Endothelial cell of umbilical vein (primary cell): ENCODE results near the gene CTSZ. TPM values are rescaled to one million over a fixed set of nuclear protein-coding genes. Genes with fewer than 3 reads are reported as not detected.

Experiments
- BruUV-seq: library from RNA; stranded (reverse); fragments of 400-500 nt; replicated peaks from 2 replicates; lab custom pipeline; 2021; lab: Mats Ljungman, UMichigan
- CTCF ChIA-PET: fragments of 300-600, 350-600 bp; sonication (Branson Sonifier 250); formaldehyde crosslinking; loops from one replicate; lab custom pipeline; 2021; ENCODE audit warnings: antibody characterized with exemption, inconsistent platforms; lab: Charles Lee
- POLR2A ChIA-PET: fragments of 300-600, 350-600 bp; sonication (Branson Sonifier 250); formaldehyde crosslinking; loops from one replicate; lab custom pipeline; 2021; ENCODE audit warnings: antibody characterized with exemption, inconsistent platforms; lab: Charles Lee
- DNase-seq: peaks from one replicate; pipeline ENCODE4 v3.0.0-alpha.2; 2011; ENCODE audit warnings: low read depth, low spot score
- FAIRE-seq: peaks from 2 replicates; lab custom pipeline; 2011; peaks lifted over from hg19 to GRCh38; lab: Jason Lieb, UNC
- H2AFZ ChIP-seq: 2 replicates; pipeline ENCODE4 v1.6.0; 2012; ENCODE audit warnings: low read depth, low read length, control low read depth, inconsistent platforms
- H3K27ac ChIP-seq: 2 replicates; pipeline ENCODE4 v1.5.1; 2011; ENCODE audit warnings: low read depth, mild to moderate bottlenecking, control low read depth, low read length, moderate library complexity; ENCODE audit not compliant: insufficient read depth
- H3K27me3 ChIP-seq, 2 experiments: 2 replicates each; pipeline versions ENCODE4 v1.6.0 to v1.6.1; 2011; ENCODE audit warnings: low read length in 2 of 2, mixed read lengths in 1 of 2; ENCODE audit not compliant: control insufficient read depth in 2 of 2, insufficient read depth in 2 of 2
- H3K36me3 ChIP-seq, 2 experiments: 2 replicates in 1 of 2; 3 replicates in 1 of 2; pipeline ENCODE4 v1.5.1; 2011; ENCODE audit warnings: low read length in 2 of 2, mild to moderate bottlenecking in 1 of 2, moderate library complexity in 1 of 2; ENCODE audit not compliant: control insufficient read depth in 2 of 2, insufficient read depth in 2 of 2; ENCODE audit errors: extremely low read depth in 1 of 2
- H3K4me1 ChIP-seq: 3 replicates; pipeline ENCODE4 v1.5.1; 2011; ENCODE audit warnings: mild to moderate bottlenecking, low read length; ENCODE audit not compliant: control insufficient read depth, insufficient read depth; ENCODE audit errors: extremely low read depth
- H3K4me2 ChIP-seq: 2 replicates; pipeline ENCODE4 v1.6.1; 2011; ENCODE audit warnings: low read length, control low read depth, mixed read lengths; ENCODE audit not compliant: insufficient read depth
- H3K4me3 ChIP-seq, 3 experiments: fragments of 200-600 bp in 1 of 3; sonication (generic), shearing (Covaris generic) in 1 of 3; replicated peaks in 1 of 3; 2 replicates each; pipeline ENCODE4 v1.5.1; 2011 to 2016; ENCODE audit warnings: control low read depth in 3 of 3, low read length in 3 of 3, mild to moderate bottlenecking in 2 of 3, inconsistent platforms in 1 of 3, low read depth in 1 of 3, moderate library complexity in 1 of 3; ENCODE audit not compliant: insufficient read depth in 1 of 3
- H3K79me2 ChIP-seq: 2 replicates; pipeline ENCODE4 v1.6.0; 2012; ENCODE audit warnings: low read length, inconsistent platforms; ENCODE audit not compliant: control insufficient read depth, insufficient read depth
- H3K9ac ChIP-seq: replicated peaks from 2 replicates; pipeline ENCODE3; 2011; ENCODE audit warnings: low read length, control low read depth; ENCODE audit not compliant: insufficient read depth; ENCODE audit errors: extremely low read depth
- H3K9me1 ChIP-seq: replicated peaks from 3 replicates; pipeline ENCODE4 v1.6.0; 2011; ENCODE audit warnings: mild to moderate bottlenecking, low read length; ENCODE audit not compliant: control insufficient read depth, insufficient read depth; ENCODE audit errors: extremely low read depth
- H3K9me3 ChIP-seq: replicated peaks from 2 replicates; pipeline ENCODE4 v1.5.1; 2012; ENCODE audit warnings: low read length, inconsistent platforms; ENCODE audit not compliant: control insufficient read depth, insufficient read depth
- H4K20me1 ChIP-seq: replicated peaks from 2 replicates; pipeline ENCODE3; 2011; ENCODE audit warnings: mild to moderate bottlenecking, low read length; ENCODE audit not compliant: control insufficient read depth, insufficient read depth; ENCODE audit errors: extremely low read depth
- EZH2 ChIP-seq: IDR thresholded peaks from 2 replicates; pipeline ENCODE4 v1.6.1; 2012; ENCODE audit warnings: borderline replicate concordance, low read depth, mild to moderate bottlenecking, moderate library complexity, low read length, inconsistent platforms; ENCODE audit not compliant: severe bottlenecking
- FOS ChIP-seq: IDR thresholded peaks from 2 replicates; pipeline ENCODE4 v1.6.1; 2011; ENCODE audit warnings: mild to moderate bottlenecking, low read length, moderate library complexity, borderline replicate concordance; ENCODE audit not compliant: insufficient read depth
- GATA2 ChIP-seq: IDR thresholded peaks from 2 replicates; pipeline ENCODE4 v1.7.0; 2011; ENCODE audit warnings: low read depth, mild to moderate bottlenecking, moderate library complexity, mixed read lengths, low read length; ENCODE audit not compliant: insufficient read length, insufficient read depth
- JUN ChIP-seq: IDR thresholded peaks from 2 replicates; pipeline ENCODE4 v1.6.1; 2011; ENCODE audit warnings: borderline replicate concordance, low read depth; ENCODE audit not compliant: insufficient read length, insufficient read depth
- MAX ChIP-seq: IDR thresholded peaks from 2 replicates; pipeline ENCODE4 v1.6.1; 2011; ENCODE audit not compliant: insufficient read depth, insufficient read length
- MYC ChIP-seq: IDR thresholded peaks from one replicate; pipeline ENCODE4 v1.6.1; 2011; ENCODE audit warnings: mild to moderate bottlenecking, low read depth, low read length
- POLR2A ChIP-seq: IDR thresholded peaks from 2 replicates; pipeline ENCODE4 v1.6.1; 2012; ENCODE audit warnings: low read depth, mild to moderate bottlenecking, control low read depth, low read length
- POLR2AphosphoS5 ChIP-seq: IDR thresholded peaks from 2 replicates; pipeline ENCODE4 v1.6.1; 2012; ENCODE audit warnings: low read depth, mild to moderate bottlenecking, control low read depth, low read length, moderate library complexity; ENCODE audit not compliant: insufficient read depth
- dilution Hi-C: fragments of 300-500 bp; cut with MboI; formaldehyde crosslinking; loops from one replicate; pipeline ENCODE4 v1.15.0; 2019; ENCODE audit warnings: low sequenced_read_pairs; ENCODE audit not compliant: extremely low pct_ligation_motif_present
- intact Hi-C: fragments of 100-400 bp; cut with micrococcal nuclease; formaldehyde crosslinking; loops from one replicate; pipeline ENCODE4 v1.10.0; 2022
- polyA plus RNA-seq, 4 experiments: library from polyadenylated mRNA; depleted of rRNA in 3 of 4; stranded (reverse) in 3 of 4; unstranded in 1 of 4; fragments of >200 nt; gene quantifications; 2 replicates each; pipeline versions ENCODE4 v1.2.1 to v1.2.3, GENCODE V29; 2011 to 2012; ENCODE audit warnings: missing spikeins in 1 of 4
- total RNA-seq: library from RNA; stranded (reverse); gene quantifications from 2 replicates; pipeline ENCODE4 v1.2.3, GENCODE V29; 2021
- TF ChIP-seq, protein P1 (sequence below), 2 donors: IDR thresholded peaks; 1 replicate in 1 of 2; 2 replicates in 1 of 2; pipeline ENCODE4 v1.5.1; 2011; ENCODE audit warnings: low read length in 2 of 2, mild to moderate bottlenecking in 2 of 2, moderate library complexity in 2 of 2, control low read depth in 1 of 2, inconsistent platforms in 1 of 2, low read depth in 1 of 2; ENCODE audit not compliant: insufficient read depth in 1 of 2; ENCODE audit errors: extremely low read depth in 1 of 2

CTSZ gene
- total and polyA plus RNA-seq, 2 donors (not counting 3 experiments of a cell fraction or from before 2014, with no cell fraction given): 304 to 387 TPM

DNA sequence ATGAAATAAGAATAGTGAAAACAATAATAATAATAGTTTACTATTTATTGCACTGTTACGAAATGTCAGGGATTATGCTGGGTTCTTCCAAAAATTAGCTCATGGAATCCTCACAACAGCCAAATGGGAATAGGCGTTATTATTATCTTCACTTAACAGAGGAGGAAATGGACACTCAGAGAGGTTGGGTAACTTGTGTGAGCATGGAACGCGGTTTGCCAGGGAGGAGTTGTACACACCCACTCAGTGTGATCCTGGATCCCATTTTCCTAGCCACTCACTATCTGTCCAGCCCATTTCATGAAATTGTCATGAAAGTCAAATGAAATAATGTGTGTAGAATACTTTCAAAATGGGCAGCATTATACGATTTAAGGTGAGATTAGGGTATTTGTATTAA is 21.4 kb downstream of the CTSZ start:
- Histone ChIP-seq H3K9me1 (no peaks in the 10 kb centered on the region), H3K4me1 (peaks cover 3% of the 10 kb centered on the region), H3K27me3 (no peaks in the 10 kb centered on the region), H3K36me3 (peaks cover 16 to 28% of the 10 kb centered on the region in 2 experiments), H3K4me3 (no peak overlapping the region), H4K20me1 (no peaks in the 10 kb centered on the region), H3K9me3 (no peaks in the 10 kb centered on the region), H3K9ac (no peak overlapping the region), H2AFZ (no peak overlapping the region), H3K27ac (no peak overlapping the region), H3K4me2 (no peak overlapping the region), H3K79me2 (peaks cover 46% of the 10 kb centered on the region)
- FAIRE-seq: no peak
- DNase-seq: no peak
- dilution Hi-C loops (no loop called here), intact Hi-C loops (loop anchor here (10.0 kb wide), 1 partner anchor 239 kb away; no protein-coding TSS in a partner anchor)
- TF ChIP-seq JUN (no peak), FOS (no peak), EZH2 (no peak), POLR2AphosphoS5 (no peak), POLR2A (no peak), GATA2 (no peak), MYC (no peak), MAX (no peak)
- TF ChIP-seq, protein P1, sequence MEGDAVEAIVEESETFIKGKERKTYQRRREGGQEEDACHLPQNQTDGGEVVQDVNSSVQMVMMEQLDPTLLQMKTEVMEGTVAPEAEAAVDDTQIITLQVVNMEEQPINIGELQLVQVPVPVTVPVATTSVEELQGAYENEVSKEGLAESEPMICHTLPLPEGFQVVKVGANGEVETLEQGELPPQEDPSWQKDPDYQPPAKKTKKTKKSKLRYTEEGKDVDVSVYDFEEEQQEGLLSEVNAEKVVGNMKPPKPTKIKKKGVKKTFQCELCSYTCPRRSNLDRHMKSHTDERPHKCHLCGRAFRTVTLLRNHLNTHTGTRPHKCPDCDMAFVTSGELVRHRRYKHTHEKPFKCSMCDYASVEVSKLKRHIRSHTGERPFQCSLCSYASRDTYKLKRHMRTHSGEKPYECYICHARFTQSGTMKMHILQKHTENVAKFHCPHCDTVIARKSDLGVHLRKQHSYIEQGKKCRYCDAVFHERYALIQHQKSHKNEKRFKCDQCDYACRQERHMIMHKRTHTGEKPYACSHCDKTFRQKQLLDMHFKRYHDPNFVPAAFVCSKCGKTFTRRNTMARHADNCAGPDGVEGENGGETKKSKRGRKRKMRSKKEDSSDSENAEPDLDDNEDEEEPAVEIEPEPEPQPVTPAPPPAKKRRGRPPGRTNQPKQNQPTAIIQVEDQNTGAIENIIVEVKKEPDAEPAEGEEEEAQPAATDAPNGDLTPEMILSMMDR (IDR thresholded peaks at IDR 0.05; ENCODE audit: extremely low read depth in 1 of 2, insufficient read depth in 1 of 2, low read depth in 1 of 2, low read length in 2 of 2): no peak
- BruUV-seq: no TSS peak
- ChIA-PET CTCF (no interaction called here), POLR2A (no interaction called here)
